HG03139 (cell line): Measurements from ENCODE around the gene CEPT1.

Experiments used
- ATAC-seq: cut with Tn5 transposase; IDR thresholded peaks from one replicate; pipeline ENCODE4 v1.9.1; 2021; ENCODE audit not compliant: unreplicated experiment

The CEPT1 gene

DNA sequence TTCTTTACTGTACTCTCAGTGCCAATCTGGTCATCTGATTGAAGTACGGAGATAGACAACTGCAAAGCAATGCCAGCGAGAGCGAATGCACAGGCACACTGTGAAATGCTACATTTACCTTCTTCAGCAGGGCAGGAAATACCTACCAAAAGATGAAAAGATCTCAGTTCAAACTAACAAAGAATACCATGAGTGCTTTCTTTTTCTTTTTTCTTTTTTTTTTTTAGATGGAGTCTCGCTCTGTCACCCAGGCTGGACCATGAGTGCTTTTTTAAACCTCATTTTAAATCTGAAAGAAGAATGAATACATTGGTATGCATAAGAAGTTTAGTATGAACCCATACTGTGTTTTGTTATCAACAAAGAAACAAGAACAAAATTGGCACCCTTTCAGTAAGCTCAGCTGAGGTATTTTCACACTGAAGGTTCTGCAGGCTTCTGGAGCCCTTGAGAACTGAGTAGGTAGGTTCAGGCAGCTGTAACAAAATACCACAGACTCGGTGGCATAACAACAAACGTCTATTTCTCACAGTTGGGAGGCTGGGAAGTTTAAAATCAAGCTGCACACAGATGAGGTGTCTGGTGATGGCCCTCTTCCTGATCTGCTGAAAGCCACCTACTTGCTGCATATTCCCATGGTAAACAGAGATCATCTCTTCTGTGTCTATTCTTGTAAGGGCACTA lies 85.8 kb downstream of the CEPT1 start:
- ATAC-seq: no peak

DNA sequence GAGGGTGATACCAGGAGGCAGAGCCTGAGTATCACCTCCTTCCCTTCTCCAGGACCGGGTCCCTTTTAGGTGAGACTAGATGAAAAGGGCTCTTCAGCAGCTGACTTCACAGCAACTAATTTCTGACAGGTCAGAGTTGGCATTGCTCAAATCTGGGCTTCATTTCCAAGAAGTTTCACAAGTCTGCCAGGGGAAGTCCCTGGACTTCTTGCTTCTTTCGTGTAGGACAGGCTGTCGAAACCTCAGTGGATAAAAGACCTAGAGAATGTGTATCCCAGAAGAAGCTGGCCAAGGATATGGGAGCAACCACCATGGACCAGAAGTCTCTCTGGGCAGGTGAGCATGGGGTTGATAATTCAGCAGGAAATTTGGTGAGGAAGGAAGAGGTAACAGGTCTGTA lies 87.4 kb downstream of the CEPT1 start, which contains the start of gene CHI3L2:
TSS of gene CHI3L2 (plus strand) at position 280 of the 400 bp plus-strand sequence. CDS start at position 297, 17 bp downstream.
- ATAC-seq: no peak

DNA sequence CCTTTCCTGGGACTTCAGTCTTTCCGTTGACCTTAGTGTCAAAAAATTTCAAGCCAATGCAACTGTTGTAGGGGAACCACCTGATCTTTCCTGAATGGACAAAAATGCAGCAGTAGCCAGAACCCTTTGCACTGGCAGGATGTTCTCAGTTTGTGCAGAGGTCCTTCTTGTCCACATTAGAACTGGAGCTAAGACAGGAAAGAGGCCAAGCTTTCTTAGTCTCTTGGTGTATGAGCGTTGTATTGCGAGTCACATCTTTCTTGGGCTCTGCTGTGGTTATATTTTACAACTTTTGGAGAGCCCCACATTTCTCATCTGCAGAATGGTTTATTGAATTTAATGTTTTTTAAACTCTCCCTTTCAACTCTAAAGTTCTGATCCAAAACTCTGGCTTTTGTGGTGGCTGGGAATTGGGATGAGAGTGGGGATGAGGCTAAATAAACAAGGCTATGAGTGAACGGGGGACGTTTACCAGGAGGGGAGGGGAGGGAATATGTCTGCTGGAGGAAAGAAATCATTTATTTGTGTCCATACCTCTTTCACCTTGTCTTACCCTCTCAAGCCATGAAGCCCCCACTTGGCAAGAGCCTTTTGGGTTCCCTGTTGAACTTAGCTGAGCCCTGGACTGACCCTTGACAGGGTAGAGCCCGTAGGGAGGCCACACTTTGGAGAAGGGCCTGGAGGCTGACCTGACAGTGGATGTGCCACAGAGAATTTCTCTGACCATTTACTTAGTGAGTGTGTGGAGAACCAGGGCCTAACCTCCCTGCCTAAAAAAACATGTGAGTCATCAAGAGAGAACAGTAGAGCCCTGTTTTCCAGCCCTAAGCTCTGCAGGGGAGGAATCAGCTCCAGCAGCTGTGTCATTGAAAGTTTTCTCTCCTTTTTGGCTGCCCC lies 88.1 kb downstream of the CEPT1 start:
- ATAC-seq: no peak

DNA sequence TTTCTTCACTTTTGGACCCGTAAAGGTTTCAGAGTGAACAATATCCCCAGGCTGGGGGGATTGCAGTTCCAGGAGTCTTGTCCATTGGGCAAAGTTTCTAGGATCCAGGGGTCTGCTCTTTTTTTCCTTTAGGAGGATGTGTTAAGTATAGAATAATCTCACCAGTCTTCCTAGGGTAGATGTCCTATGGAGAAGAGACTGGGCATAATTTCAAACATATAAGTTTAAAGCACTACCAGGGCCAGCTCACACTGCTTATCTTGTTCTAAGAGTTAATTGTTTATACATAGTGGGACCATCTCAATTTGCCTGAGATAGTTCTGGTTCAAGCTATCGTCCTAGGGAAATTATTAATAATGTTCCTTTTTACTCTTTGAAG lies 88.7 kb downstream of the CEPT1 start:
- ATAC-seq: no peak

DNA sequence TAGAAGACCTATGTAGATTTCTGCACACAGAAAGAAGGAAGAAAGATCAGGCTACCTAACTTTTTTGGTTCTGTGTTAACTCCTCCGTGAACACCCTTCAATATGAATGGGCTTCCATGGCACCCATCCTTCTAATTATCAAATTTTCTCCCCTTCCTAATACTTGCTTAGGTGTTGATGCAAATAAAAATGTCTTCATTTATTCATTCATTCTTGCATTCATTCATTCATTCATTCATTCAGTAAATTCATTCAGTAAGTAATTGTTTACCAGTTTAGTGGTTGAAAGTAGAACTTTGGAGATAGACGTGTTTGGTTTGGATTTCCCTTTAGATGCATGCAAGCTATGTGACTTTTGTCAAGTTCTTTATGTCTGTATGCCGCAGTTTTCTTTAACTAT lies 92.1 kb downstream of the CEPT1 start:
- no peak for ATAC-seq

DNA sequence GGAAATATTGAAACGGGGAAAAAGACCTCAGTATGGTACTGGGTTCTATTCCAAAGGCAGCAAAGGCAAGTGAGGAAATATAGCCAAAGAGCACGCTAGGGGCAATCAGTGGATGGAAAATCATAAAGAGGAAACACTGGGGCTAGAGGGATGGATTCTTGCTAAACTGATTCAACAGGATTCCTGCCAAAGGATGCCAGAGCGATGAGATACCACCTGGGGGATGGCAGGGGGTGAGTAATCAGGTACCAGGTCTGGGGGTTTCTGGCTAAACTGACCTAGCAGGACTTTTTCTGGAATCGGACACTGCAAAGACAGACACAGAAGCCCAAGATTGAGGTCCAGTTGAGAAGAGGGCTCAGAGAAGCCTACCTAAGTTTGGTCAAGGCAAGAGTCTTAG lies 94.2 kb downstream of the CEPT1 start:
- ATAC-seq: no peak
